ENCODE measurements around the gene SNAP47. TPM values are rescaled to one million over a fixed set of nuclear protein-coding genes. Genes with fewer than 3 reads are reported as not detected.

Gene SNAP47
- total RNA-seq, 1 experiment from 2014 or later = 39.4 TPM

DNA sequence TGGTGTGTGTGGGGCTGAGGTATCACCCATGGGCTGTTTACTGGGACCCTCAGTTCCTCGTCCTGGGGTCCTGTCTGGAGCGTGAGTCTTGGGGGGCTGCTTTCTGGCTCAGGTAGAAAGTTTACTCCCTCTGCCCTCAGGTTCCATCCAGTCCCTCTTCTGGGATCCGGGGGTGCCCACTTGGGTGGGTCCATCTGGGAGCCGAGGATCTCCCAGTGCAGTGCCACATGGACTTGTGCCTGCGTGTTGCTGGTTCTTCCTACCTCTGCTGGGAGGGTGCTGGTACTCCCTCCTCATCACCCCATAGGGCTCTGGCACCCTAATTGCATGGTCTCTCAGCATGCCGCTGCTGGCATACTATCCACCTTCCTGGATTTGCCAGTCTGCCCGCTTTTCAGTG lies 14.0 kb downstream of the SNAP47 start:
- Mint-ChIP-seq H3K4me3 (ENCODE audit: low read depth, unreplicated experiment) (no peak overlapping the region), H3K27me3 (ENCODE audit: unreplicated experiment) (no peaks in the 10 kb centered on the region), H3K36me3 (ENCODE audit: insufficient read depth, unreplicated experiment) (peaks cover 7% of the 10 kb centered on the region), H3K4me1 (ENCODE audit: low read depth, unreplicated experiment) (peaks cover 5% of the 10 kb centered on the region), H3K9me3 (ENCODE audit: low read depth, unreplicated experiment) (no peaks in the 10 kb centered on the region), H3K27ac (ENCODE audit: unreplicated experiment) (no peak overlapping the region)
- CTCF ChIA-PET = no interaction called here
- intact Hi-C loops (cut with micrococcal nuclease; ENCODE audit: unreplicated experiment) = no loop called here
- BruUV-seq (replicated peaks) = no TSS peak
- TF ChIP-seq, protein P1, sequence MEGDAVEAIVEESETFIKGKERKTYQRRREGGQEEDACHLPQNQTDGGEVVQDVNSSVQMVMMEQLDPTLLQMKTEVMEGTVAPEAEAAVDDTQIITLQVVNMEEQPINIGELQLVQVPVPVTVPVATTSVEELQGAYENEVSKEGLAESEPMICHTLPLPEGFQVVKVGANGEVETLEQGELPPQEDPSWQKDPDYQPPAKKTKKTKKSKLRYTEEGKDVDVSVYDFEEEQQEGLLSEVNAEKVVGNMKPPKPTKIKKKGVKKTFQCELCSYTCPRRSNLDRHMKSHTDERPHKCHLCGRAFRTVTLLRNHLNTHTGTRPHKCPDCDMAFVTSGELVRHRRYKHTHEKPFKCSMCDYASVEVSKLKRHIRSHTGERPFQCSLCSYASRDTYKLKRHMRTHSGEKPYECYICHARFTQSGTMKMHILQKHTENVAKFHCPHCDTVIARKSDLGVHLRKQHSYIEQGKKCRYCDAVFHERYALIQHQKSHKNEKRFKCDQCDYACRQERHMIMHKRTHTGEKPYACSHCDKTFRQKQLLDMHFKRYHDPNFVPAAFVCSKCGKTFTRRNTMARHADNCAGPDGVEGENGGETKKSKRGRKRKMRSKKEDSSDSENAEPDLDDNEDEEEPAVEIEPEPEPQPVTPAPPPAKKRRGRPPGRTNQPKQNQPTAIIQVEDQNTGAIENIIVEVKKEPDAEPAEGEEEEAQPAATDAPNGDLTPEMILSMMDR (IDR thresholded peaks at IDR 0.05; ENCODE audit: unreplicated experiment) = no peak
- DNase-seq = no peak

DNA sequence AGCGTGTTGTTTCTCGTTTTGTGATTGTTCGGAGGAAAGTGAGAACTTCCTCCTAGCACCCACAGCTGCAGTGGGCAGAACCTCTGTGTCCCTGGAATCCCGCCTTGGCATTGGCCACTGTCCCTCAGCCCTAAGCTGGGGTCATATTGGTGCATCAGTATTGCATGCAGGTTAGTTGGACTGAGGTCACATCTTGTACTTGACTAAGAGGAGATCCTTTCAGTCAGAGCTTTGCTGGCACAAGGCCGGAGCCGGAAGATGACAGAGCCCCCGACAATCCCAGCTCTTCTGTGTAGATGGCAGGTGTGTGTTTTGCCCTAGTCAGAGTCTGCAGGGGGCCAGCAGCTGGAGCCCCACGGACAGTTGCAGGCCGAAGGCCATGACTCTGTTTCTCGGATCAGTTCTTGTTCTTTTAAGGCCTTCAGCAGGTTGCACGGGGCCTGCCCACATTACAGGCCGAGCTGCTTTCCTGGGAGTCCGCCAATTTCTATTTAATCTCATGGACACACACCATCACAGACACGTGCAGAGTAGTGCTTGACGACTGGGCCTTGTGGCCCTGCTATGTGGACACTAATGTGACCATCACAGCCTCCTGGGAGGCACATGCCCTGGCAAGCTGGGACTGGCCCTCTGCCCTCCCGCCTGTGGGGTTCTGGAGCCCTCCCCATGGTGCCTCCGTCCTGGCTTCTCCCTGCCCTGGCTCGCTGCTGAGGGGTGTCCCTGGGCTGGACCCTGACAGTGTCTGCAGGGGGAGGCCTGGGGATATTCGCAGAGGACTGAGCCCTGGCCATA lies 14.9 kb downstream of the SNAP47 start:
- CTCF ChIA-PET = no interaction called here
- no peak for DNase-seq
- H3K36me3 Mint-ChIP-seq (ENCODE audit: insufficient read depth, unreplicated experiment) = peaks cover 7% of the 10 kb centered on the region
- TF ChIP-seq, protein P1 (IDR thresholded peaks at IDR 0.05; ENCODE audit: unreplicated experiment) = no peak
- no TSS peak for BruUV-seq (replicated peaks)
- H3K9me3 Mint-ChIP-seq (ENCODE audit: low read depth, unreplicated experiment) = no peaks in the 10 kb centered on the region
- H3K4me1 Mint-ChIP-seq (ENCODE audit: low read depth, unreplicated experiment) = peaks cover 10% of the 10 kb centered on the region
- intact Hi-C loops (cut with micrococcal nuclease; ENCODE audit: unreplicated experiment) = no loop called here
- no peak overlapping the region for H3K27ac Mint-ChIP-seq (ENCODE audit: unreplicated experiment)
- H3K4me3 Mint-ChIP-seq (ENCODE audit: low read depth, unreplicated experiment) = no peak overlapping the region
- H3K27me3 Mint-ChIP-seq (ENCODE audit: unreplicated experiment) = no peaks in the 10 kb centered on the region

DNA sequence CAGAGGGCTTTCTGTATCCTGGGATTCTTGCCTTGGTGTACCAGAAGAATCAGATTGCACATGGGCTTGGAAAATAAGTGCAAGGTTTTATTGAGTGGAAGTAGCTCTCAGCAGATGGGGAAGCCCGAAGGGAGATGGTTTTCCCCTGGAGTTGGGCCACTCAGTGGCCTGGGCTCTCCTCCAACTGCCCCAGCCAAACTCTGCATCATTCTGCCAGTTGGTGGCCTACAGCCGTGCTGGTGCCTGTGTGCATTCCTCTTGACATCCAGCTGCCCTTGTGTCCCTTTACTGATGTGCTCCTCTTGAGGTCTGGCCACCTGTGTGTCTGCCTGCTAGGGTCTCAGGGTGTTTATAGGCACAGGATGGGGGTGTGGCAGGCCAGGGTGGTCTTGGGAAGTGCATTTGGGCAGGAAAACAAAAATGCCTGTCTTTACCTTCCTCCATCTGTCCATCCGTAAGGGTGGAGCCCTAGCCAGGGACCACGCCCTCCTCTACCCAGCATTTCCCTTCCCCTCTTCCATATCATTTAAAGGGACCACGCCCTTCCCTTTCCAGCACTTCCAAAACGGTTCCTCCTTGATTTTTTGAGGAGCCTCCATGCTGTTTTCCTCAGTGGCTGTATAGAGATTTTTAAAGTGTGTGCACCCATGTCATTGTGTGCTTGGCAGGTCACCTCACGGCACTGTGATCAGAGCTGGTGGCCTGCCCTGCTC lies 18.9 kb downstream of the SNAP47 start:
- DNase-seq = no peak
- BruUV-seq (replicated peaks) = no TSS peak
- no peaks in the 10 kb centered on the region for H3K27me3 Mint-ChIP-seq (ENCODE audit: unreplicated experiment)
- TF ChIP-seq, protein P1 (IDR thresholded peaks at IDR 0.05; ENCODE audit: unreplicated experiment) = no peak
- H3K4me3 Mint-ChIP-seq (ENCODE audit: low read depth, unreplicated experiment) = no peak overlapping the region
- H3K9me3 Mint-ChIP-seq (ENCODE audit: low read depth, unreplicated experiment) = no peaks in the 10 kb centered on the region
- H3K36me3 Mint-ChIP-seq (ENCODE audit: insufficient read depth, unreplicated experiment) = peaks cover 7% of the 10 kb centered on the region
- intact Hi-C loops (cut with micrococcal nuclease; ENCODE audit: unreplicated experiment) = loop anchor here (2.0 kb wide), 1 partner anchor 273 kb away; no protein-coding TSS in a partner anchor
- no peak overlapping the region for H3K27ac Mint-ChIP-seq (ENCODE audit: unreplicated experiment)
- H3K4me1 Mint-ChIP-seq (ENCODE audit: low read depth, unreplicated experiment) = peaks cover 10% of the 10 kb centered on the region
- CTCF ChIA-PET = no interaction called here

DNA sequence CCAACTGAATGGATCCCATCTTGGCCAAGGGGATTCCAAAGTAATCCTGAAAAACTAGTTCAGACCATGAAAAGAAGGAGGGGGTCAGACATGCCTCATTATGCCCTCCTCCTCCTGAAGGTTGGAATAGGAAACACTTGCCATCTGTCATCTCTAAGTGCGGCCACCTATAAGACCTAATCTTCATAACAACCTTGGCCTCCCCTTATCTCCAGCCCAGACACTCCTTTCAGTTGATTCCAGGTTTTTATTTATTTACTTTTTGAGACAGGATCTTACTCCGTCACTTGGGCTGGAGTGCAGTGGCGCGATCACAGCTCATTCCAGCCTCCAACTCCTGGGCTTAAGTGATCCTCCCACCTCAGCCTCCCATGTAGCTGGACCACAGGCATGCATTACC lies 19.7 kb downstream of the SNAP47 start:
- CTCF ChIA-PET = interaction anchor here (0.6 kb wide), 2 partner anchors 20 to 376 kb away, joined by 3 to 9 read pairs; partner anchors contain the start of genes JMJD4 and SNAP47
- no peaks in the 10 kb centered on the region for H3K27me3 Mint-ChIP-seq (ENCODE audit: unreplicated experiment)
- H3K36me3 Mint-ChIP-seq (ENCODE audit: insufficient read depth, unreplicated experiment) = peaks cover 7% of the 10 kb centered on the region
- H3K4me1 Mint-ChIP-seq (ENCODE audit: low read depth, unreplicated experiment) = peaks cover 10% of the 10 kb centered on the region
- intact Hi-C loops (cut with micrococcal nuclease; ENCODE audit: unreplicated experiment) = loop anchor here (2.0 kb wide), 1 partner anchor 274 kb away; no protein-coding TSS in a partner anchor
- H3K9me3 Mint-ChIP-seq (ENCODE audit: low read depth, unreplicated experiment) = no peaks in the 10 kb centered on the region
- no peak overlapping the region for H3K27ac Mint-ChIP-seq (ENCODE audit: unreplicated experiment)
- no peak overlapping the region for H3K4me3 Mint-ChIP-seq (ENCODE audit: low read depth, unreplicated experiment)
- no TSS peak for BruUV-seq (replicated peaks)
- TF ChIP-seq, protein P1 (IDR thresholded peaks at IDR 0.05; ENCODE audit: unreplicated experiment) = no peak
- no peak for DNase-seq

Measured in Calu3 (cell line).